Vagina (tissue), 2 donors: ENCODE data around the gene SLC9A2. TPM values are rescaled to one million over a fixed set of nuclear protein-coding genes. Genes with fewer than 3 reads are reported as not detected.

Experiments used
- DNase-seq, 2 donors: peaks; one replicate each; pipeline ENCODE4 v3.0.0-alpha.2; 2017; ENCODE audit errors: extremely low spot score in 2 of 2
- H3K27ac ChIP-seq: fragments of 200-600 bp; sonication (generic); one replicate; pipeline ENCODE4 v1.5.1; 2019
- H3K27me3 ChIP-seq: fragments of 200-600 bp; sonication (generic); one replicate; pipeline ENCODE4 v1.5.1; 2019
- H3K36me3 ChIP-seq, 2 donors: fragments of 200-600 bp; sonication (generic); one replicate each; pipeline ENCODE4 v1.5.1; 2017 to 2019
- H3K4me1 ChIP-seq: fragments of 200-600 bp; sonication (generic); one replicate; pipeline ENCODE4 v1.5.1; 2019
- H3K4me3 ChIP-seq, 2 donors: fragments of 200-600 bp; sonication (generic); 1 replicate in 1 of 2; 2 replicates in 1 of 2; pipeline ENCODE4 v1.5.1; 2016 to 2019
- H3K9me3 ChIP-seq: fragments of 200-600 bp; sonication (generic); one replicate; pipeline ENCODE4 v1.5.1; 2019
- CTCF ChIP-seq, 3 experiments: fragments of 450-650 bp in 2 of 3; fragments of 200-600 bp in 1 of 3; sonication (generic) in 1 of 3; IDR thresholded peaks; one replicate each; pipeline ENCODE4 v1.5.1; 2017 to 2019; ENCODE audit warnings: antibody characterized with exemption in 3 of 3, mild to moderate bottlenecking in 2 of 3, moderate library complexity in 2 of 3
- POLR2A ChIP-seq, 2 donors: fragments of 450-650 bp; IDR thresholded peaks; one replicate each; pipeline ENCODE4 v1.6.1; 2017; ENCODE audit warnings: antibody characterized with exemption in 2 of 2, mild to moderate bottlenecking in 2 of 2, moderate library complexity in 2 of 2
- POLR2AphosphoS5 ChIP-seq, 2 donors: sonication (generic); formaldehyde crosslinking; IDR thresholded peaks; one replicate each; pipeline ENCODE4 v1.9.0; 2017; ENCODE audit warnings: antibody characterized with exemption in 2 of 2, mild to moderate bottlenecking in 2 of 2, low read depth in 1 of 2; ENCODE audit not compliant: insufficient read depth in 1 of 2
- intact Hi-C: fragments of 100-400 bp; cut with DNase I; formaldehyde crosslinking; loops from one replicate; pipeline ENCODE4 v1.15.1; 2023
- total RNA-seq: library from RNA; depleted of rRNA; stranded (reverse); fragments of >200 nt; gene quantifications from one replicate; pipeline ENCODE4 v1.2.3, GENCODE V29; 2016

Gene SLC9A2
- total RNA-seq, 1 donor from 2014 or later: not detected

DNA sequence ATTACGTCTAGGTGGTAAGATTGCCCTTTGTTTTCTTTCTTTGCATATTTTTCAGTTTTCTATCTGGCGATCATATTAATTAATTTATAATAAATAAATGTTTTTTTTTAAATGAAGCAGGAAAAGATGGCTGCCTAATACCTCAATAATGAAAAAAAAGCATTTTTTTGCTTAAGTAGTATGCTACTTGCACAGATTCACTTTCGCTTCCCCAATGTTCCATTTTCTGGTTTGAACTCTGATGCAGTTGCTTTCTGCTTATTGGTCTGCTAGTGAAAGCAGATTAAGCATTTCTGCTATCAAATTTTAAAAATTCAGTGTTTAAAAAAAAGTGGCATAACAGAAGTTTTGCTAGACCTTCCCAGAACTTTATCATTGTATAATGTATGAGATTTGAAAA lies 130.6 kb downstream of the SLC9A2 start:
- Histone ChIP-seq H3K9me3 (no peaks in the 10 kb centered on the region), H3K27me3 (no peaks in the 10 kb centered on the region), H3K27ac (no peak overlapping the region), H3K36me3 (no peaks in the 10 kb centered on the region), H3K4me3 (no peak overlapping the region), H3K4me1 (no peaks in the 10 kb centered on the region)
- TF ChIP-seq POLR2A (IDR thresholded peaks at IDR 0.05) (no peak), POLR2AphosphoS5 (IDR thresholded peaks at IDR 0.05; ENCODE audit: insufficient read depth in 1 of 2, low read depth in 1 of 2) (no peak), CTCF (IDR thresholded peaks at IDR 0.05) (no peak)
- no peak for DNase-seq
- intact Hi-C loops: loop anchor here (5.0 kb wide), 1 partner anchor 57 kb away; no protein-coding TSS in a partner anchor

GRCh38 chr2:102753563-102754159 lies 134.3 kb downstream of the SLC9A2 start:
- intact Hi-C loops: loop anchor here (5.0 kb wide), 1 partner anchor 54 kb away; no protein-coding TSS in a partner anchor
- H3K36me3 ChIP-seq: no peaks in the 10 kb centered on the region

GRCh38 chr2:102754456-102755145 lies 135.2 kb downstream of the SLC9A2 start:
- H3K36me3 ChIP-seq: no peaks in the 10 kb centered on the region
- no peak overlapping the region for H3K4me3 ChIP-seq
- H3K4me1 ChIP-seq: peaks cover 18% of the 10 kb centered on the region
- no peaks in the 10 kb centered on the region for H3K9me3 ChIP-seq
- no peak for DNase-seq
- intact Hi-C loops: loop anchor here (5.0 kb wide), 1 partner anchor 53 kb away; no protein-coding TSS in a partner anchor
- H3K27me3 ChIP-seq: no peaks in the 10 kb centered on the region
- no peak overlapping the region for H3K27ac ChIP-seq
- TF ChIP-seq POLR2AphosphoS5 (IDR thresholded peaks at IDR 0.05; ENCODE audit: insufficient read depth in 1 of 2, low read depth in 1 of 2) (no peak), POLR2A (IDR thresholded peaks at IDR 0.05) (no peak), CTCF (IDR thresholded peaks at IDR 0.05) (no peak)

More at GRCh38 chr2:102753563-102754159, 134.3 kb downstream of the SLC9A2 start:
- Histone ChIP-seq H3K4me1 (peaks cover 14% of the 10 kb centered on the region), H3K27me3 (no peaks in the 10 kb centered on the region), H3K4me3 (no peak overlapping the region), H3K9me3 (no peaks in the 10 kb centered on the region), H3K27ac (no peak overlapping the region)
- TF ChIP-seq POLR2AphosphoS5 (IDR thresholded peaks at IDR 0.05; ENCODE audit: insufficient read depth in 1 of 2, low read depth in 1 of 2) (no peak), CTCF (IDR thresholded peaks at IDR 0.05) (peak in 2 of 3 experiments; percentile 38 to 81)
- DNase-seq: no peak

- Histone ChIP-seq H3K27ac (no peak overlapping the region), H3K4me3 (no peak overlapping the region), H3K36me3 (no peaks in the 10 kb centered on the region), H3K27me3 (no peaks in the 10 kb centered on the region), H3K4me1 (peaks cover 18% of the 10 kb centered on the region), H3K9me3 (no peaks in the 10 kb centered on the region)
- intact Hi-C loops: no loop called here
- TF ChIP-seq POLR2A (IDR thresholded peaks at IDR 0.05) (no peak), CTCF (IDR thresholded peaks at IDR 0.05) (no peak), POLR2AphosphoS5 (IDR thresholded peaks at IDR 0.05; ENCODE audit: insufficient read depth in 1 of 2, low read depth in 1 of 2) (no peak)
- no peak for DNase-seq
These were observed 135.9 kb downstream of the SLC9A2 start for GRCh38 chr2:102755284-102755683.

- no peak for TF ChIP-seq CTCF (IDR thresholded peaks at IDR 0.05)
- TF ChIP-seq POLR2AphosphoS5 (IDR thresholded peaks at IDR 0.05; ENCODE audit: insufficient read depth in 1 of 2, low read depth in 1 of 2): no peak
- TF ChIP-seq POLR2A (IDR thresholded peaks at IDR 0.05): no peak
- no peaks in the 10 kb centered on the region for H3K9me3 ChIP-seq
- DNase-seq: no peak
- intact Hi-C loops: no loop called here
- H3K27me3 ChIP-seq: no peaks in the 10 kb centered on the region
- H3K27ac ChIP-seq: no peak overlapping the region
- no peaks in the 10 kb centered on the region for H3K36me3 ChIP-seq
- peaks cover 18% of the 10 kb centered on the region for H3K4me1 ChIP-seq
- H3K4me3 ChIP-seq: no peak overlapping the region
These were observed 139.1 kb downstream of the SLC9A2 start for GRCh38 chr2:102758439-102758838.
